HG02763 (cell line): ENCODE data around the gene SLC36A4.
"Not testable (repeated sequence)": the region's sequence is repeated elsewhere in the genome, so short reads cannot be mapped to it uniquely, and the experiment has no call there.

ENCODE experiments used
- ATAC-seq: cut with Tn5 transposase; IDR thresholded peaks from one replicate; pipeline ENCODE4 v1.9.1; 2021; ENCODE audit warnings: mild to moderate bottlenecking, moderate library complexity; ENCODE audit not compliant: unreplicated experiment

Gene SLC36A4

DNA sequence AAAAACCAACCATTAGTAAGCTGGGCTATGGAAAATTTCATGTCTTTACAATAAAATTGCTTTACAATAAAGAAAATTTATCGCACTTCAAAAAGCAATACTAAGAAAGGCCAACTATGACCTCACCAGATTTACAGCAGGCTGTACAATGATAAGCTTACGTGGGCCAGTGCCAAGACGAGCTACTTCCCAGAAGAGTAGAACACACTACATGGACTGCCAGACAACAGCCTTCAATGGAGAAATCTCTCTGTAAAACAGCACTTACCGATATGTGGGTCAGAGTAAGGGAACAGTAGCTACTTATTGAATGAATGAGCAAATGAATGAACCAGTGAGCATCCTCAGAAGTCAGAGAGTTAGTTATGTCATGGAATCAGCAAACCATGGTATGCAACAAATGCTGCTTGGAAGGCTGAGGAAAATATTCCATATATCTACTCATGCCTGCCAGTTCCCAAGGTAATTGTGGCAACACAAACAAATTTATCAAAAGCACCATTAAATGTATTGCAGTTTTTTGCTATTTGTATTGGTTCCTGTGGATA lies 74.4 kb downstream of the SLC36A4 start:
- ATAC-seq, result no peak

DNA sequence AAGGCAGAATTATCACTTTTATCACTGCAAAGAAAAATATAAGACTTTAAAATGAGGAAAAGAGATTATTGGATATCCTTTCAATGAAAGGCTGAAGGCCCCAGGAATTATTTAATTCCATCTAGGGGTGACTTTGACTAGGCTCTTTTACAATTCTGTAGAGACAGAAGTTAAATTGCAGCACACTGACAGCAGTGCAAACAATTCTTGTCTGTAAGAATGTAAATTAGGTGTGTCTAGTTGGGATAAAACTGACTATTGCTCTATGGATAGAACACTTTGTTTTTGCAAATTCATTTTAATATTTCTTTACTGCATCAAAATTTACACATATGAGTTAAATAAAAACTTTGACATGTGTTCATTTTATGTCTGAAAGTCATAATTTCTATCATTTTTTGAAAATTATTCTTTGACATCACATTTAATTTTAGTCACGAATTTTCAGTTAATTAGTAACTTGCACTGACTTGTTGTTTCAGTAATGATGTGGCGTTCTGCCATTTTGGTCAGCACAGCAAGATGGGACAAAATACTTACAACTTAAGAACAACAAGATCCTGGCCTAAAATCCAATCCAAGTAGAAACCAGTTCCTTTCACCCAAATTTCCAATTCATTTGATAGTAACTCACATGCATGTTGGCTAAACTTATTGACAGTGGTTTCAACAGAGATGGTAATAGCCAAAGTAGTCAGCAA lies 75.1 kb downstream of the SLC36A4 start:
- ATAC-seq, result no peak

DNA sequence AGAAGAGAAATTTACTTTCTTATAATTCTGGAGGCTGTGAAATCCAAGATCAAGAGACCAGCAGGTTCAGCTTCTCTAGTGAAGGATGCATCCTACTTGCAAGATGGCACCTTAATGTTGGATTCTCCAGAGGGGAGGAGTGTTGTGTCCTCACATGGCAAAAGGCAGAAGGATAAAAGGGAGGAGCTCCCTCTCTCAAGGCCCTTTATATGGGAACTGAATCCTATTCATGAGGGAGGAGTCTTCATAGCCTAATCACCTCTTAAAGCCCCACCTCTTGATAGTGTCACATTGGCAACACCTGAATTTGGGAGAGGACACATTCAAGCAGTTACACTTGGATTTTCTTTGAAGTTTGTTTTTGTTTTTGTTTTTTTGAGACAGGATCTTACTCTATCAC lies 79.5 kb downstream of the SLC36A4 start:
- no peak for ATAC-seq

DNA sequence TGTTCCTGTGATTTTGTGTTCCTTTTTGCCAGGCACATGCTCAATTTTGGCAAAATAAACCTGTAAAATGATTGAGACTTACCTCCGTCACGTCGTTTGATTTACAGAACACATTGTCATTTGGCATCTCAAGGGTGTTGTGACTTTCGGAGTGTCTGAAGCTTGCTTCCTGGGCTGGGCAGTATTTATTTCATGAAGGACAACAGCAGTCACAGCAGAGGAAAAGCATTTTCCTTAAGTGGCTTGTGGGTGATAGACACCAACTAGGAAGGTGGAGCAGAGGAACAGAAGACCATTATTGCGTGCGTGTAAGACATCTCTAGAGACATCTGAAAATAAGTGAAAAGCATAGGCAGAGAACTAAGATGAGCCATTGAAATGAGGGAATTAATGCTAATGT lies 80.2 kb downstream of the SLC36A4 start:
- no peak for ATAC-seq

DNA sequence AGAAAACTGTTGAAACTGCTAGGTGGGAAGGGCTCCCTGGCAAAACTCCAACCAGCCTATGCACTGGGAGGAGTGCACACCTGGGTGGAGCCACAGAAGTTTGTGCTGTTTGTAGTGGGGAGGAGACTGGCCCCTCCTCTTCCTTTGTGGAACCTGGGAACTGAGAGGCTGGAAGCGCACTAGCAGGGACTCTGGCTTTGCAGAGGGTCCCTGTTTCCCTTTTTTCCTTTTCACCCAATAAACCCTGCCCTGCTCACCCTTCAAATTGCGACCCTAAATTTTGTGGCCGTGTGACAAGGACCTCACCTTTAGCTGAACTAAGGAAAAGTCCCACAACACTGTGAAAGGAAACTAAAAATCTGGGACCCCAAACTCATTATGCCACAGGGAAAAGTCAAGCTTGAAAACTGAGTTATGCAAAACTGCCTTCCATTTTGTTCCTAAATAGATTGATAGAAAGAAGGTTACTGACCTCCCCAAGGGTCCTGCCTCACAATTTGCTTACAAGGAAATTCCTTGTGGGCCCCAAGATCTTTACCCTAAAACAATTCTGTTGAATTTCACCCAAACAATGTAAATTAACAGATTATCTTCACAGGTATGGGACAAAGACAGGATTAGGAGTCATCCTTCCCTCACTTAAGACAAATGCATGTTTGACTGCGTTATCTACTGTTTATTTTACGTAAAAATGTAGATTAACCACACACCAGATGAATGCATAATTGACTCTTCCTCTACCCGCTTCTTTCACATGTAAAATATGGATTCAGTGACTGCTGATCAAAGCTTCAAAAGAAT lies 81.0 kb downstream of the SLC36A4 start:
- ATAC-seq, result no peak

DNA sequence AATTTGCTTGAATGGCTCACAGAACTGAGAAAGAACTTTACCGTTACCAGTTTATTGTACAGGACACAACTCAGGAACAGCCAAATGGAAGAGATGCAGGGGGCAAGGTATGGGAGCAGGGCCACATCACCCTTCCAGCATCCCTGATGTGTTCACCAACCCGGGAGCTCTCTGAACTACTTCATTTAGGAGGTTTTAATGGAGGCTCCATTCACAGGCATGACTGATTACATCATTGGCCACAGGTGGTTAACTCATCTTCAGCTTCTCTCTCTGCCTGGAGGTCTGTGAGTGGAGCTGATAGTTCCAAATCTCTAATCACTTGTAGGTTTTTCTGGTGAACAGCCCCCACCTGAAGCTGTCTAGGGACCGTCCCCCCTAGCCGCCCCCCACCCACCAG lies 83.5 kb downstream of the SLC36A4 start:
- ATAC-seq, result no peak

DNA sequence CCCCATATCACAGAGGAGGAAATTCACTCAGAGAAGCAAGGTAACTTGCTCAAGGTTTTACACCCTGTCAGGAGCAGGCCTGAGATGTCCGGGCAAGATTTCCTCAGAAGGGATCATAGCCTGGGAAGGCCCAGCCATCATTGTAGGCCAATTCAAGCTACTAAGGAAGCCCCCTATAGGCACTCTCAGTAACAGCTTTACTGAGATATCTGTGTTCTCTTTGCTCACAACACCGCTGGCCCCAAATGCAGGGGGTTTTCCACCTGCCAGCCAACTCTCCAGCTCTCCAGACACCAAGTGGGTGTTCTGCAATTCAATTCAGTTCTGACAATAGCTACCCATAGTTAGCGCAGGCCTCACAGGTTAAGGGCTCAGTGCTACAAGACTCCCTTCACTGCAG lies 84.0 kb downstream of the SLC36A4 start:
- ATAC-seq, result no peak

DNA sequence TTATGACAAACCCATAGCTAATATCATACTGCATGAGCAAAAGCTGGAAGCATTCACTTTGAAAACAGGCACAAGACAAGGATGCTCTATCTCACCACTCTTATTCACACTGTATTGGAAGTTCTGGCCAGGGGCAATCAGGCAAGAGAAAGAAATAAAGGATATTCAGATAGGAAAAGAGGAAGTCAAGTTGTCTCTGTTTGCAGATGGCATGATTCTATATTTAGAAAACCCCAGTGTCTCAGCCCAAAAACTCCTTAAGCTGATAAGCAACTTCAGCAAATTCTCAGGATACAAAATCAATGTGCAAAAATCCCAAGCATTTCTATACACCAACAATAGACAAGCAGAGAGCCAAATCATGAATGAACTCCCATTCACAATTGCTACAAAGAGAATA lies 86.6 kb downstream of the SLC36A4 start:
- not testable (repeated sequence) for ATAC-seq

DNA sequence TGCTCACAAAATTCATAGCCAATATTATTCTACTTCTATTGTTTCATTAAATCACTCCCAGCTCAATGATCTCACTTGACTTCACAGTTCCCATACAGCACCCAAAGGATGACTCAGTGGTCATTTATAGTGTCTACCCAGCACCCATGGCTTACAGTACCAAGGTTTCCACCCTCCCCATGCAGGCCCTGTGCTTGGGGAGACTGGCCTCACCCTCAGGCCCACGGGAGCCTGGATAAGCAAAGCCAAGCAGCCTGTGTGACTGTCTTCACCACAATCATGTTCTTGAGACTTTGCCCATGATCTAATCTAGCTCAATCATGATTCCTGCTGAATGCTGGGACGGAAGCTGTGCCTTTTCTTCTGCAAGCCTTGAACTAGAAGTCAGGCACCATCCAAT lies 97.6 kb downstream of the SLC36A4 start:
- ATAC-seq, result no peak

DNA sequence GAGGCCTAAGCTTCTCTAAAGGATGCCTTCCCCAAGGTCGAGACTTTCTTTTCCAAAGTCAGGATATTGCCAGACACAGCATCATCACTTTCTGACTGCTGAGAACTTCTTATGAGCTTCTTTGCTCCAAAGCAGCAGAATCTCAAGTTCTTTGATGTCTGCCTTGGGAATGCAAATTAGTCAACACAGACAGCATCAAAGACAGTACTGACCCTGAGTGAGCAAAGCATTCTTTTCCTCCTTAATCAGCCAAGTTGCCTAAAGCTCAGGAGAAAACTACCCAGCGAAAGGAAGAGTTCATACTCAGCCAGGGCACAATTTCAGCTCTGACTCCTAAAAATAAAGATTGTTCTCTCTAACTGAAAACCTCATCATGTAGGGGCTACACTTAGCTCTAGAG lies 98.0 kb downstream of the SLC36A4 start:
- no peak for ATAC-seq
